ENCODE measurements around the gene SLAMF7.

GRCh38 chr1:160752924-160753323 is 13.9 kb downstream of the SLAMF7 start:
- TF ChIP-seq U2AF1 (optimal IDR thresholded peaks at IDR 0.05; ENCODE audit: low read depth, low read length) = no peak
- no peak for TF ChIP-seq BCLAF1 (IDR thresholded peaks at IDR 0.05)
- no peak for TF ChIP-seq FOXP4 (CRISPR knock-in tag; IDR thresholded peaks at IDR 0.05)
- TF ChIP-seq MXI1 (IDR thresholded peaks at IDR 0.05; ENCODE audit: borderline replicate concordance, low read depth, low read length) = no peak
